HG03565 (cell line): Measurements from ENCODE around the gene DUSP7.

Source experiments
- ATAC-seq: cut with Tn5 transposase; IDR thresholded peaks from one replicate; pipeline ENCODE4 v1.9.1; 2021; ENCODE audit warnings: mild to moderate bottlenecking, moderate library complexity; ENCODE audit not compliant: unreplicated experiment

DUSP7 gene

GRCh38 chr3:52068730-52069129, 12.4 kb upstream of the DUSP7 start:
- ATAC-seq = no peak

GRCh38 chr3:52068055-52068571, 11.7 kb upstream of the DUSP7 start:
- ATAC-seq = no peak

GRCh38 chr3:52067526-52067925, 11.2 kb upstream of the DUSP7 start:
- no peak for ATAC-seq

DNA sequence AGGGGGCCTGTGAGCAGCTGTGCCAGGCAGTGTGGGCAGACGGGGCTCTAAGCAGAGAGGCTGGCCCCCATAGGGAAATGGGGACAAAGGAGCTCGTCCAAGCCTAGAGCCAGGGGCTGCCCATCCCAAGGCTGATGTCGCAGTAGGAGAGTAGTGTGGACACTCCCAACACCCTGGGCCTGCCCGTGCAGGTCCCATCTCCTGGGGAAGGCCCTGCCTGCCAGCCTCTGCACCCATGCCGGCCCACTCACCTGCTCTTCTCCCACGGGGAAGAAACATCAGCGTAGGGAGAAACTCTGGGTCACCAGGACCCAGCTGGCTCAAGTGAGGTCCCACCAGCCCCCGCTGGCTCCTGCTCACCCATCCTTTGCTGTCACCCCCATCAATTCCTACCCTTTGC, 10.7 kb upstream of the DUSP7 start:
- no peak for ATAC-seq

GRCh38 chr3:52065264-52065756, 8.9 kb upstream of the DUSP7 start:
- no peak for ATAC-seq

- ATAC-seq = no peak
Measured at GRCh38 chr3:52064561-52064960, 8.2 kb upstream of the DUSP7 start.

- no peak for ATAC-seq
Measured at GRCh38 chr3:52063026-52063723, 6.8 kb upstream of the DUSP7 start.

- ATAC-seq = no peak
Measured at GRCh38 chr3:52062505-52062904, 6.1 kb upstream of the DUSP7 start.

GRCh38 chr3:52061121-52061910, 4.9 kb upstream of the DUSP7 start:
- no peak for ATAC-seq

GRCh38 chr3:52059781-52060180, 3.4 kb upstream of the DUSP7 start:
- ATAC-seq = no peak

- ATAC-seq = no peak
Measured at GRCh38 chr3:52057812-52058495, 1.6 kb upstream of the DUSP7 start.

GRCh38 chr3:52056968-52057811, 819 bp upstream of the DUSP7 start:
- ATAC-seq = peak; percentile 73

GRCh38 chr3:52055537-52056351, 627 bp downstream of the DUSP7 start:
- peak; percentile 19 for ATAC-seq

DNA sequence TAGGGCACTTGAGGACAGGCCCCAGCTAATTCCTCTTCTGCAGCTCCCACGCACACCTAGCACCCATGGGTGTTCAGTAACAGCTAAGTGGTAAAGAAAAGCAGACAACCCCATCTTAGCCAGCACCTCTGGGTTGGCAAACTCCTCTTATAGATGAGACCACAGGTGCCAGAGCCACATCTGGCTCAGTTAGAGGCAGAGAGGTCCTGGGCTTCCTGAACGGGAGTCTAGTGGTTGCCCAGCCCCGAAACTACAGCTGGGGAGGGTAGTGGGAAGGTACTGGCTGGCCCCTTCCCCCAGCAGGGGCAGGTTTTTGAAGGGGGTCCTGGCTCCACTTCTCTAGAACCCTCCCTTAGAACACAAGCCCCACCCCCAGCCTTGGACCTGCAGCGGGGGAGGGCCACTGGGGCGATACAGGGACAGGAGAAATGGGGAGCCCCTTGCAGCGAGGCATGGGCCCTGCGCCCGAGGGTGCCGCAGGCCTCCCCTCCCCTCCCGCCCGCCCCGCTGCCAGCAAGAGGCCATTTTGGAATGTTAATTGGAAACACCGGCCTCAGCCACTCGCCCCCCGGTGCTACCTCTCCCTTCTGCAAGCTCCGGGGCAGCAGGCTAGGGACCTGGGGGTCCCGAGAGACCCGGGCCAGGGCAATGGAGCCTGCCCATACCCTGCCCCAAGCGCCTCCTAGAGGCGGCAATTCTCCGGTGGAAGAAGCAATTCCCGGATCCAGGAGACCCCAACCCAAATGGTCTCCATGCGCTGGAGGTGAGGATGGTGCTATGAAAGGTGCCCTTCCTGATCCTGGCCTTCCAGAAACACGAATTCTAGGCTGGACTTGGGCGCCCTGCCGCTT, 1.5 kb downstream of the DUSP7 start:
- no peak for ATAC-seq

DNA sequence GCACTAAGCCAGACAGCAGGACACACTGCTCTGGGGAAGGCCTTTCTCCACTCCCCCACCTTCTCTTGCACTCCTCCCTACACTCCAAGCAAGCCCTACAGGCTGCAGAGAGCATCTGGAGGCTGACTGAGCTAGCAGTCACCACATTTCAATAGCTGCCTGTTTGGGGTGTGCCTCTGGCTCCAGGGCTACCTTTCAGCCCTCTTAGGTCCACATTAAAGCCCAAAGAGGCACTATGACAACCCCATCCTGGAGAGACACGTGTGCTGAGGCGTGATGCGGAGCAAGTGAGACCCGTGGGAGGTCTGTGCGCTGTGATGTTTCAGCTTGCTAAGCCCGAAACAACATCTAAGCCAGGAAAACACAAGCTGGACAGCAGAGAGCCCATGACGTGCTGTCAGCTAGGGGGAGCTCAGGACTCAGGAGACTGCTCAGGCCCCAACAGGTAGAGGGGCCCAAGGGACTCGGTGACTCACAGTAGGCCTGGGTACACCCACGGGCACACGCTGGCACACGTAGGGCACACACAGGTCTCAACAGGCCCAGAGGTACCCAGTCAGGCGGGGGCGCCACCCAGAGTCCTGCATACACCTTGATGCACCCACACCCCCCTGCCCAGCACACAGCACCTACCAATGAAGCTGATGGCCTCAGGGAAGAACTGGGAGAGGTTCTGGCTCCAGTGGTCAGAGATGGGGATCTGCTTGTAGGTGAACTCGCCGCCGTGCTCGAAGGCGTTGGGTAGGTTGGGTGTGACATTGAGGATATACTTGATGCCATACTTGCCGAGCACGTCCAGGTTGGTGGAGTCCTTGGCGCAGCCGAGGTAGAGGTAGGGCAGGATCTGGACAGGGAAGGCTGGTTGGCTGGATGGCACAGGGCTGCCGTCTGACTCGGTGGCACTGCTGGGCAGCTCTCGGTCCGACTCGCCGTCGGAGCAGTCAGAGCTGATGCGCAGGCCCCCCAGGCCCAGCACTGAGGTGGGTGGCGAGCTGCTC, 2.8 kb downstream of the DUSP7 start:
- ATAC-seq = no peak

- ATAC-seq = no peak
Measured at GRCh38 chr3:52052831-52053306, 3.5 kb downstream of the DUSP7 start.

GRCh38 chr3:52051444-52051843, 4.9 kb downstream of the DUSP7 start:
- ATAC-seq = no peak
